OCI-LY7 (cell line): ENCODE measurements around the gene FCMR. TPM values are rescaled to one million over a fixed set of nuclear protein-coding genes. Genes with fewer than 3 reads are reported as not detected.

Source experiments
- BruUV-seq: library from RNA; stranded (reverse); fragments of 400-500 nt; replicated peaks from 2 replicates; lab custom pipeline; 2021; lab: Mats Ljungman, UMichigan
- CTCF ChIA-PET: fragments of 300-600 bp; sonication (Branson Sonifier 250); formaldehyde crosslinking; loops from one replicate; lab custom pipeline; 2022; ENCODE audit warnings: antibody characterized with exemption; ENCODE audit not compliant: unreplicated experiment; lab: Charles Lee
- POLR2A ChIA-PET: fragments of 300-600 bp; sonication (Branson Sonifier 250); formaldehyde crosslinking; loops from one replicate; lab custom pipeline; 2022; ENCODE audit warnings: antibody characterized with exemption; lab: Charles Lee
- DNase-seq: peaks from one replicate; pipeline ENCODE4 v3.0.0-alpha.2; 2015; ENCODE audit warnings: low spot score
- H2AFZ ChIP-seq: fragments of 200-600 bp; sonication (generic), shearing (Covaris generic); 2 replicates; pipeline ENCODE4 v1.6.1; 2014; ENCODE audit warnings: mild to moderate bottlenecking, antibody characterized with exemption, low read length, moderate library complexity
- H3K27ac ChIP-seq: fragments of 200-600 bp; sonication (generic); 2 replicates; pipeline ENCODE4 v1.5.1; 2014; ENCODE audit warnings: mixed run types, low read depth, mild to moderate bottlenecking, moderate library complexity, low read length, inconsistent platforms; ENCODE audit not compliant: poor library complexity, severe bottlenecking
- H3K36me3 ChIP-seq: fragments of 200-600 bp; sonication (generic); 2 replicates; pipeline ENCODE4 v1.6.1; 2014; ENCODE audit warnings: mild to moderate bottlenecking, antibody characterized with exemption, low read length, moderate library complexity, mixed read lengths; ENCODE audit not compliant: insufficient read depth
- H3K4me1 ChIP-seq: fragments of 200-600 bp; sonication (generic); 2 replicates; pipeline ENCODE4 v1.5.1; 2014; ENCODE audit warnings: mild to moderate bottlenecking, low read length; ENCODE audit not compliant: insufficient read depth, poor library complexity, severe bottlenecking
- H3K4me2 ChIP-seq: fragments of 200-600 bp; sonication (generic); 2 replicates; pipeline ENCODE4 v1.6.1; 2014; ENCODE audit warnings: mild to moderate bottlenecking, low read length
- H3K4me3 ChIP-seq: fragments of 200-600 bp; sonication (generic); 2 replicates; pipeline ENCODE4 v1.5.1; 2014; ENCODE audit warnings: mild to moderate bottlenecking, low read depth, low read length; ENCODE audit not compliant: poor library complexity, severe bottlenecking
- H3K79me2 ChIP-seq: fragments of 200-600 bp; sonication (generic); 2 replicates; pipeline ENCODE4 v1.6.1; 2016; ENCODE audit warnings: low read depth, mild to moderate bottlenecking, low read length, moderate library complexity, mixed read lengths; ENCODE audit not compliant: insufficient read depth
- H3K9me2 ChIP-seq: fragments of 200-600 bp; sonication (generic); 2 replicates; pipeline ENCODE4 v1.6.1; 2016; ENCODE audit warnings: mild to moderate bottlenecking, low read length, mixed read lengths; ENCODE audit not compliant: insufficient read depth
- H3K9me3 ChIP-seq: fragments of 200-600 bp; sonication (generic); 2 replicates; pipeline ENCODE4 v1.6.1; 2014; ENCODE audit warnings: mild to moderate bottlenecking, mixed run types, low read length, mixed read lengths
- H4K20me1 ChIP-seq: fragments of 200-600 bp; sonication (generic); 2 replicates; pipeline ENCODE4 v1.6.1; 2014; ENCODE audit warnings: mild to moderate bottlenecking, antibody characterized with exemption, low read length, moderate library complexity, mixed read lengths; ENCODE audit not compliant: insufficient read depth
- EZH2phosphoT487 ChIP-seq: fragments of 200-600 bp; sonication (generic); IDR thresholded peaks from 2 replicates; pipeline ENCODE4 v1.6.1; 2018; ENCODE audit warnings: low read depth, borderline replicate concordance, mild to moderate bottlenecking, mixed run types, antibody characterized with exemption, low read length, moderate library complexity, mixed read lengths
- intact Hi-C: fragments of 100-400 bp; cut with micrococcal nuclease; formaldehyde crosslinking; loops from one replicate; pipeline ENCODE4 v1.10.0; 2022; ENCODE audit not compliant: unreplicated experiment
- total RNA-seq, 2 experiments: library from RNA; depleted of rRNA in 1 of 2; stranded (reverse); fragments of >200 nt in 1 of 2; shearing (Covaris generic) in 1 of 2; gene quantifications; 2 replicates each; pipeline ENCODE4 v1.2.3, GENCODE V29; 2014 to 2022
- TF ChIP-seq, protein P1 (sequence below): fragments of 200-600 bp; sonication (generic); conservative IDR thresholded peaks from 2 replicates; pipeline ENCODE4 v1.5.1; 2014; ENCODE audit warnings: mild to moderate bottlenecking, antibody characterized with exemption, low read length, moderate library complexity, mixed read lengths

Gene FCMR
- total RNA-seq, 2 experiments from 2014 or later = 5.2 to 9.2 TPM

DNA sequence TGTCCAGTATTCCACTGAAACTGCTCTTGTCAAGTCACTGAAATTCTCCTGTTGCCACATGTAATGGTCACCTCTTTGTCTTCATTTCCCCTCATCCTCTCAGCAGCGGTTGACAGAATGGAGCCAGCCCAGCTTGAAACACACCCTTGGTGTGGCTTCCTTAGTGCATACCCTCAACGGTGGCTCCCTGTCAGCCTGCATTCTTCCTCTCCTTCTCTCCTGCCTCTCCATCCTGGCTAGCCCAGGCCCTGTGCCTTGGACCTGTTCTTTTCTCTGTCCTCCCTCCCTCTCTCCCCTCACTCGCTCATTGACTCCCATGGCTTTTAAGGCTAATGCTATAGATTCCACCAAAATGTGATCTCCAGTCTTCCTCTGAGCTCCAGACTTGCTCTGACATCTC is 3.7 kb downstream of the FCMR start:
- ChIA-PET POLR2A (interaction anchor here (0.6 to 1.1 kb wide), 2 partner anchors 100 to 246 kb away, joined by 3 to 5 read pairs; no protein-coding TSS in a partner anchor), CTCF (interaction anchor here (1.4 kb wide), 1 partner anchor 9 kb away, joined by 3 read pairs; no protein-coding TSS in a partner anchor)
- no peaks in the 10 kb centered on the region for H3K9me3 ChIP-seq
- no peaks in the 10 kb centered on the region for H4K20me1 ChIP-seq
- H3K4me1 ChIP-seq = peaks cover 22% of the 10 kb centered on the region
- DNase-seq = no peak
- TF ChIP-seq, protein P1, sequence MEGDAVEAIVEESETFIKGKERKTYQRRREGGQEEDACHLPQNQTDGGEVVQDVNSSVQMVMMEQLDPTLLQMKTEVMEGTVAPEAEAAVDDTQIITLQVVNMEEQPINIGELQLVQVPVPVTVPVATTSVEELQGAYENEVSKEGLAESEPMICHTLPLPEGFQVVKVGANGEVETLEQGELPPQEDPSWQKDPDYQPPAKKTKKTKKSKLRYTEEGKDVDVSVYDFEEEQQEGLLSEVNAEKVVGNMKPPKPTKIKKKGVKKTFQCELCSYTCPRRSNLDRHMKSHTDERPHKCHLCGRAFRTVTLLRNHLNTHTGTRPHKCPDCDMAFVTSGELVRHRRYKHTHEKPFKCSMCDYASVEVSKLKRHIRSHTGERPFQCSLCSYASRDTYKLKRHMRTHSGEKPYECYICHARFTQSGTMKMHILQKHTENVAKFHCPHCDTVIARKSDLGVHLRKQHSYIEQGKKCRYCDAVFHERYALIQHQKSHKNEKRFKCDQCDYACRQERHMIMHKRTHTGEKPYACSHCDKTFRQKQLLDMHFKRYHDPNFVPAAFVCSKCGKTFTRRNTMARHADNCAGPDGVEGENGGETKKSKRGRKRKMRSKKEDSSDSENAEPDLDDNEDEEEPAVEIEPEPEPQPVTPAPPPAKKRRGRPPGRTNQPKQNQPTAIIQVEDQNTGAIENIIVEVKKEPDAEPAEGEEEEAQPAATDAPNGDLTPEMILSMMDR = no peak
- TF ChIP-seq EZH2phosphoT487 = no peak
- H3K4me2 ChIP-seq = no peak overlapping the region
- no peak overlapping the region for H3K27ac ChIP-seq
- H3K9me2 ChIP-seq = no peaks in the 10 kb centered on the region
- H3K79me2 ChIP-seq = no peaks in the 10 kb centered on the region
- H3K36me3 ChIP-seq = no peaks in the 10 kb centered on the region
- intact Hi-C loops = no loop called here
- BruUV-seq = no TSS peak
- H2AFZ ChIP-seq = no peak overlapping the region
- no peak overlapping the region for H3K4me3 ChIP-seq

DNA sequence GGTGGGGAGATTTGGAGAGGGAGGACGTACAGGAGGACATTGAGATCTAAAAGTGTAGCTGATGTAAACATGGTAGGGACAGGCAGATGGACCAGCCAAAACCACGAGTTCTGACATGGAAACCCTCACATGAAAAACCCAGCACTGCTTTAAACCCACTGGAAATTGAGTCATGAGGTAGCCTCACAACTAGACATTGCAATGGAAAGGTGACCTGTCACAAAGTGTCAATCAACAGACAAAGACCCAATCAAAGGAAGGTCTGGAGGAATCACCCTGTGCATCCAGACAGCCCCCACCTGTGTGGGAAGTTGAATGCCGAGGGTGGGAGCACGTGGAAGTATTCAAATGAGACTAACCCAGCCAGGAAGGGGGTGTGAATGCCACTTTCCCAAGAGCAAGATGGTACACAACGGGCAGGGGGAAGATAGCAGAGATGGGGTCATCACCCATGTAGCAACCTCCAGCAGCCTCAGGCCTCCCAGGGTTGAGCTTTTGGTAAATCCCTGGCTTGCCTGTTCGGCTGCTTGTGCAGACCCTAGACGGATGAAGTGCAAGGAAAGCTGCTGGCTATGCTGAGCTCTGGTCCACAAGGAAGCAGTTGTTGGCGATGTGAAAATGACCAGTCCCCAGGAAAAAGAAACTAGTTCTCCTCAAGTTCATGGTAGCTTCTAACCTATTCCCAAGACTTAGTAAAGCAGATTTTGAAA is 5.6 kb downstream of the FCMR start:
- ChIA-PET CTCF (interaction anchor here (0.6 to 1.5 kb wide), 3 partner anchors 15 to 181 kb away, joined by 3 to 4 read pairs (median 4); no protein-coding TSS in a partner anchor), POLR2A (interaction anchor here (0.9 to 1.5 kb wide), 4 partner anchors 8 to 16 kb away, joined by 3 to 4 read pairs (median 4); no protein-coding TSS in a partner anchor)
- Histone ChIP-seq H3K27ac (no peak overlapping the region), H3K79me2 (no peaks in the 10 kb centered on the region), H3K9me2 (no peaks in the 10 kb centered on the region), H3K4me2 (no peak overlapping the region), H3K9me3 (no peaks in the 10 kb centered on the region), H3K36me3 (no peaks in the 10 kb centered on the region), H3K4me3 (no peak overlapping the region), H3K4me1 (peaks cover 3% of the 10 kb centered on the region), H4K20me1 (no peaks in the 10 kb centered on the region), H2AFZ (no peak overlapping the region)
- no TSS peak for BruUV-seq
- TF ChIP-seq, protein P1 = no peak
- TF ChIP-seq EZH2phosphoT487 = no peak
- intact Hi-C loops = no loop called here
- no peak for DNase-seq
